SU-DHL-6 (cell line): ENCODE data around the gene HEXB.

Experiments
- H2AFZ ChIP-seq: fragments of 200-600 bp; sonication (generic); 2 replicates; pipeline ENCODE4 v1.6.1; 2014; ENCODE audit warnings: low read depth, mild to moderate bottlenecking, moderate library complexity, mixed read lengths, antibody characterized with exemption, low read length; ENCODE audit not compliant: severe bottlenecking
- H3F3A ChIP-seq: fragments of 200-600 bp; shearing (Covaris generic); 2 replicates; pipeline ENCODE4 v1.6.0; 2016; ENCODE audit warnings: antibody characterized with exemption, mild to moderate bottlenecking; ENCODE audit not compliant: insufficient read depth
- H3K27ac ChIP-seq: fragments of 200-600 bp; sonication (generic); 2 replicates; pipeline ENCODE4 v1.5.1; 2016; ENCODE audit warnings: low read depth, mild to moderate bottlenecking, low read length, moderate library complexity, mixed read lengths
- H3K27me3 ChIP-seq: fragments of 200-600 bp; sonication (generic), shearing (Covaris generic); 2 replicates; pipeline ENCODE4 v1.6.0; 2014; ENCODE audit warnings: mild to moderate bottlenecking, low read length
- H3K36me3 ChIP-seq: fragments of 200-600 bp; sonication (generic); 2 replicates; pipeline ENCODE4 v1.6.1; 2014; ENCODE audit warnings: mild to moderate bottlenecking, low read length, mixed read lengths
- H3K4me2 ChIP-seq: fragments of 300-600, 200-600 bp; shearing (Covaris generic), sonication (generic); 2 replicates; pipeline ENCODE4 v1.6.0; 2014; ENCODE audit warnings: low read length, low read depth, mild to moderate bottlenecking; ENCODE audit not compliant: poor library complexity, severe bottlenecking
- H3K4me3 ChIP-seq: fragments of 200-600 bp; sonication (generic); 2 replicates; pipeline ENCODE4 v1.5.1; 2014; ENCODE audit warnings: antibody characterized with exemption, low read length, mild to moderate bottlenecking, mixed read lengths; ENCODE audit not compliant: insufficient read depth, poor library complexity, severe bottlenecking
- H3K79me2 ChIP-seq: fragments of 200-600 bp; sonication (generic); 2 replicates; pipeline ENCODE4 v1.6.1; 2014; ENCODE audit warnings: mild to moderate bottlenecking, low read length, moderate library complexity; ENCODE audit not compliant: insufficient read depth
- H3K9ac ChIP-seq: fragments of 200-600 bp; sonication (generic); 2 replicates; pipeline ENCODE4 v1.7.0; 2014; ENCODE audit warnings: mild to moderate bottlenecking, low read length
- H3K9me2 ChIP-seq: fragments of 200-600 bp; sonication (generic); replicated peaks from 2 replicates; pipeline ENCODE4 v1.6.1; 2014; ENCODE audit warnings: low read length; ENCODE audit not compliant: insufficient read depth
- H3K9me3 ChIP-seq: fragments of 200-600 bp; sonication (generic); 2 replicates; pipeline ENCODE4 v1.6.1; 2014; ENCODE audit warnings: low read length, mixed read lengths; ENCODE audit not compliant: insufficient read depth
- H4K20me1 ChIP-seq: fragments of 200-600 bp; sonication (generic); 2 replicates; pipeline ENCODE4 v1.6.1; 2014; ENCODE audit warnings: low read depth, mild to moderate bottlenecking, antibody characterized with exemption, low read length, moderate library complexity, mixed read lengths
- CTCF ChIP-seq: fragments of 200-600 bp; sonication (generic); IDR thresholded peaks from one replicate; pipeline ENCODE4 v1.5.1; 2017; ENCODE audit warnings: antibody characterized with exemption, mild to moderate bottlenecking, low read length, moderate library complexity; ENCODE audit not compliant: insufficient read depth, poor library complexity, severe bottlenecking
- EZH2phosphoT487 ChIP-seq: fragments of 200-600 bp; sonication (generic), shearing (Covaris generic); conservative IDR thresholded peaks from 2 replicates; pipeline ENCODE4 v1.6.1; 2018; ENCODE audit warnings: mild to moderate bottlenecking, antibody characterized with exemption, low read length, moderate library complexity, mixed read lengths

HEXB gene

GRCh38 chr5:74765929-74766328 lies 80.9 kb downstream of the HEXB start:
- TF ChIP-seq CTCF = no peak
- TF ChIP-seq EZH2phosphoT487 = no peak
- H3K9ac ChIP-seq = peak overlapping the region; percentile 80
- H4K20me1 ChIP-seq = peaks cover 5% of the 10 kb centered on the region; the same call in 1 of the 2 replicates
- no peak overlapping the region for H2AFZ ChIP-seq
- H3K9me2 ChIP-seq = no peaks in the 10 kb centered on the region
- H3K9me3 ChIP-seq = no peaks in the 10 kb centered on the region
- H3K36me3 ChIP-seq = peaks cover 30% of the 10 kb centered on the region; the same call in 1 of the 2 replicates
- no peaks in the 10 kb centered on the region for H3K27me3 ChIP-seq
- H3K4me2 ChIP-seq = peak overlapping the region; percentile 42
- peaks cover 44% of the 10 kb centered on the region for H3K79me2 ChIP-seq
- H3K27ac ChIP-seq = no peak overlapping the region
- no peaks in the 10 kb centered on the region for H3F3A ChIP-seq
- H3K4me3 ChIP-seq = peak overlapping the region; percentile 96

DNA sequence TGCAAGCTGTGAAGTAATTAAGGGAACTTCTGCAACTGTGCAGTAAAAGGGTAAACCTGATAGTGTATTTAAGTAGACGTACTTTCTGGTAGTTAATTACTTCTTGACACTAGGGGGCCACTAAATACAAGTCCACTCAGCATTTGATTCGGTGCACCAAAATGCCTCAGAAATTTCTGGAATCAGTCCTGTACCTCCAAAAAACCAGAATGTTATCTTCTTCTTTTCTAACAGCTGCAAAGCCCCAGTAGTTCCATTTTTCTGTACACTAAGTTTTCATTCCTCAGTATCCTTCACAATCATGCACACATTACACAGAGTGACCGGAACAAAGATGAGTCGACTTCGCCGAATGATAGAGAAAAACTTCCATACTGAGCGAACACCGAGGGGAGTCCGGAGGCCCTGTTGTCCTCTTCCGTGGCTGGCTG lies 81.4 kb downstream of the HEXB start:
- Histone ChIP-seq H3K79me2 (peaks cover 43% of the 10 kb centered on the region), H3K4me2 (peak overlapping the region; percentile 42), H3K9me2 (no peaks in the 10 kb centered on the region), H4K20me1 (peaks cover 5% of the 10 kb centered on the region; the same call in 1 of the 2 replicates), H3K9me3 (no peaks in the 10 kb centered on the region), H3K27me3 (no peaks in the 10 kb centered on the region), H3F3A (no peaks in the 10 kb centered on the region), H3K9ac (peak overlapping the region; percentile 80), H2AFZ (peak overlapping the region; percentile 95), H3K4me3 (peak overlapping the region; percentile 96), H3K36me3 (peaks cover 30% of the 10 kb centered on the region; the same call in 1 of the 2 replicates), H3K27ac (peak overlapping the region; percentile 69)
- TF ChIP-seq CTCF (peak; percentile 50), EZH2phosphoT487 (no peak)

GRCh38 chr5:74766849-74767578 lies 82.0 kb downstream of the HEXB start, which contains the start of the genes GFM2 and NSA2:
GFM2 (minus strand) TSS chr5:74767117; CDS start chr5:74763742, 3,375 bp downstream.
NSA2 (plus strand) TSS chr5:74767249; CDS start chr5:74767361, 112 bp downstream.
- Histone ChIP-seq H3K27me3 (no peaks in the 10 kb centered on the region), H3K9me3 (no peaks in the 10 kb centered on the region), H3K36me3 (peaks cover 30% of the 10 kb centered on the region; the same call in 1 of the 2 replicates), H2AFZ (peak within 1 kb of the TSS; percentile 95), H3K9ac (peak within 1 kb of the TSS; percentile 80), H3F3A (no peaks in the 10 kb centered on the region), H3K4me3 (peak within 1 kb of the TSS; percentile 96), H3K27ac (peak within 1 kb of the TSS; percentile 69), H3K9me2 (no peaks in the 10 kb centered on the region), H3K79me2 (peaks cover 43% of the 10 kb centered on the region), H3K4me2 (peak within 1 kb of the TSS; percentile 77), H4K20me1 (peaks cover 5% of the 10 kb centered on the region; the same call in 1 of the 2 replicates)
- TF ChIP-seq EZH2phosphoT487 (no peak), CTCF (no peak)
